SK-N-DZ (cell line): ENCODE data around the gene SLC12A4.
"Not testable (repeated sequence)": the region's sequence is repeated elsewhere in the genome, so short reads cannot be mapped to it uniquely, and the experiment has no call there.

Source experiments
- DNase-seq: peaks from one replicate; pipeline ENCODE4 v3.0.0-alpha.2; 2015; ENCODE audit warnings: low spot score

SLC12A4 gene

DNA sequence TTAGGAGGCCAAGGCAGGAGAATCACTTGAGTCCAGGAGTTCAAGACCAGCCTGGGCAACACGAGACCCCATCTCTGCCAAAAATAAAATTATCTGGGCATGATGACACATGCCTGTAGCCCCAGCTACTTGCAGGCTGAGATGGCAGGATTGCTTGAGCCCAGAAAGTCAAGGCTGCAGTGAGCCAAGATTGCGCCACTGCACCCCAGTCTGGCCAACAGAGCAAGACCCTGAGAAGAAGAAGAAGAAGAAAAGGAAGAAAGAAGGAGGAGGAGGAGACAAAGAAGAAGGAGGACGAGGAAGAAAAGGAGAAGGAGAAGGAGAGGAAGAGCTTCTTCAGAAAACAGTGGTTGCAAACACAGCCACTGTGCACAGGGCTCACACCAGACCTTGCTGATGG lies 20.2 kb upstream of the SLC12A4 start:
- DNase-seq, result no peak

DNA sequence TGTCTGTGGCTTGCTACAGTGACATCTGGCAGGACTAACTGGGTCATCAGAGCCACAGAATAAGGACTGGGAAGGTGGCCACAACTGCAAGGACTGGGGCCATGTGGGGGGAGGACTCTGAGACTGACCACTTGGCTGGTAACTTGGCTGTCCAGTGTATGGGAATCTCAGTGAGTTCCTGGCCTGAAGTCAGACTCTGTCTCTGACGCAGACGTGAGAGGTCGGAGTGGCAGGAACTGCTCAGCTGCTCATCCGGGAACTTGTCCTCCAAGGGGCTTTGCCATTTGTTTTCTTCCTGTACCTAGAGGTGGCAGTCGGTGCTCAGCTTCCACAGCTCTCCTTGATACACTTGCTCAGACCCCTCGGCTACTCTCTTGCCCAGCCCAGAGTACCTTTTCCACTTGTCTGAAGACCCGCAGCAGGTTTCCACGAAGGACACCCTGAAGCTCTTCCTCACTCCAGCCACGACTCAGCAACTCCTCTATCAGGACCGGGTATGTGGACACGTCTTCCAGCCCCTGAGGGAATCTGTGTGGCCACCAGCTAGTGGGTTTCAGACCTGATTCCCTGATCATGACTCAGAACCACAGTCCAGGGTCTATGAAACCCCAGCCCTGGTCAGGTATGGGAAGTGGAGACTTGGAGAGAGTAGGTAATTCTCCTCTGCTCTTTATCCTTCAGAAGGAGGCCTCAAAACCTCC lies 19.2 kb upstream of the SLC12A4 start:
- no peak for DNase-seq

DNA sequence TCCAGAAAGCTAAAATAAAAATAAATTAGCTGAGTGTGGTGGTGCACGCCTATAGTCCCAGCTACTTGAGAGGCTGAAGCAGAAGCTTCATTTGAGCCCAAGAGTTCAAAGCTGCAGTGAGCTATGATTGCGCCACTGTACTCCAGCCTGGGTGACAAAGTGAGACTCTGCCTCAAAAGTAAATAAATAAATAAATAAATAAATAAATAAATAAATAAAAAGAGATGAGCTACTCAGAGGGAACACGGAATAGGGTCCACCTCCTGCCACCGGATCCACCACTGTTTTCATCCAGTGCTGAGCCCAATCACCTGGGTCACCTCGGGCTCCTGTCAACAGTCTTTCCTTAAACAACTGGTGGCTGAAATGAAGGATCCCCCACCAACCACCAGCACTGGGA lies 18.5 kb upstream of the SLC12A4 start:
- DNase-seq, result no peak

DNA sequence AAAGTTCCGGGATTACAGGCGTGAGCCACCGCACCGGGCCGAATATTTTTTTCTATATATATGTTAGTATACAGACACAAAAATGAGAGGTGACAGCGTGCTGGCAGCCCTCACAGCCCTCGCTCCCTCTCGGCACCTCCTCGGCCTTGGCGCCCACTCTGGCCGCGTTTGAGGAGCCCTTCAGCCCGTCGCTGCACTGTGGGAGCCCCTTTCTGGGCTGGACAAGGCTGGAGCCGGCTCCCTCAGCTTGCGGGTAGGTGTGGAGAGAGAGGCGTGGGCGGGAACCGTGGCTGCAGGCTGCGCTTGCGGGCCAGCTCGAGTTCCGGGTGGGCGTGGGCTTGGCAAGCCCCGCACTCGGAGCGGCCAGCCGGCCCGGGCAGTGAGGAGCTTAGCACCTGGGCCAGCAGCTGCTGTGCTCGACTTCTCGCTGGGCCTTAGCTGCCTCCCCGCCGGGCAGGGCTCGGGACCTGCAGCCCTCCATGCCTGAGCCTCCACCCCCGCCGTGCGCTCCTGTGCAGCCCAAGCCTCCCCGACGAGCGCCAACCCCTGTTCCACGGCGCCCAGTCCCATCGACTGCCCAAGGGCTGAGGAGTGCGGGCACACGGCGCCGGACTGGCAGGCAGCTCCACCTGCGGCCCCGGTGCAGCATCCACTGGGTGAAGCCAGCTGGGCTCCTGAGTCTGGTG lies 13.7 kb upstream of the SLC12A4 start:
- DNase-seq, result no peak

DNA sequence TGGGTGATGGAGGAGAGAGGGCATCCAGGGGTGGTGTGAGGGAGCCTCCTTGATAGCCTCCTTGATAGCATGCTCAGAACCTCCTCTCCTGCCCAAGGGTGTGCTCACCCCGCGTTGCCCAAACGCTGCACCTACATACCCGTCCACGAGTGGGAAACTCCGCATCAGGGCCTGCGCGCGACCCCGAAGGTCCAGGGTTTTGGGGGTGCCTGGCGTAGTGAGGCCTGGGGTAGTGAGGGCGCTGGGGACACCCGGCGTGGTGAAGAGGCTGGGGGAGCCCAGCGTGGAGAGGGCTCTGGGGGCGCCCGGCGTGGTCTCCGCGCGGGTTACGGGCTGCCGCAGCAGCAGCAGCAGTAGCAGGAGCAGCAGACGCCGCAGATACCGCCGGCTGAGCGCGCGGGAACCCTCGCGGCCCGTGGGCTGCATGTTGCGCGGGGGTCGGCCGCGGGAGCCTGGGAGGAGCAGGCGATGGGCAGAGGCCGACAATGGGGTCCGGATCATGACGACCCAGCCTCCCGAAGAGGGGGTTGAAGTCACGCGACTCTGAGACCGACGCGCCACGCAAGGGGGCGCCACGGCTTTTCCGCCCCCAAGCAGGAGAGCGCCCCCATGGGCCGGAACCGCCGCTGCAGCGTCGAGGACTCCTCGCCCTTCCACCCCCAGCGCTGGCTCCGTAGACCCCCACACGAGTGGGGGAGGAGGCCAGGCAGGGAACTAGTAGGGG lies 11.7 kb upstream of the SLC12A4 start, which contains the start of gene DPEP3:
DPEP3 (minus strand) TSS at position 545 of the 724 bp plus-strand sequence; CDS start at position 426, 119 bp downstream.
- no peak for DNase-seq

DNA sequence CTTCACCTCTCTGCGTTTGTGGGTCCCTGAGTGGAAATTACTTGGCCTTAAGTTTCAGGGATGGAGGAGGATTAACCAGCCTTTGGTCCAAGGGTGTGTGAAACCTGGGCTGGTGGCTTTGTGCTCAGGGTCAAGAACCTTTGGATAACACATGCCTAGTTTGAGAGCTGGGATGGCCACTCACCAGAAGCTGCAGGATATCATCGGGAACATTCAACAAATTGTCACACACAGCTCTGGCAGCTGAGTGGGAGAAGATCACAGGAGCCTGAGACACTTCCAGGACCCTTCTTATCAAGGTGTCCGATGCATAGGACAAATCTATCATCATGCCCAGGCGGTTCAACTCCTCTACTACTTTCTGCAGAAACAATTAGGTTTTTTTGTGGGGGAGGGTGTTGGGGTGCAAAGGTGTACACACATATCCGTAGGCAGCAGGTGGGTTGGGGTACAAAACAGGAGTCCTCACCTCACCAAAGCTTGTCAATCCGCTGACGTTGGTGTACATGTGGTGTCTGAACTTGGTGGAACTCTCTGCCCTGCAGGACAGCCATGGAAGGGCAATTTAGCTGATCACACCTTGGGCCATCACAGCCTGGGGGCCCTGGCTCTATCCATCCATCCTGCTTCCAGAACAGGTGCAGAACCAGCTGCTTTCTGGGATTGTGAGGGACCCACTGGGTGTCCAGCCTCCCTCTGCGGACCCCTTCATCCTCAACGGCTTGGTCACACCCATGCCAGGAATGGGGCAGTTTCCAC lies 9.2 kb upstream of the SLC12A4 start:
- DNase-seq, result no peak

DNA sequence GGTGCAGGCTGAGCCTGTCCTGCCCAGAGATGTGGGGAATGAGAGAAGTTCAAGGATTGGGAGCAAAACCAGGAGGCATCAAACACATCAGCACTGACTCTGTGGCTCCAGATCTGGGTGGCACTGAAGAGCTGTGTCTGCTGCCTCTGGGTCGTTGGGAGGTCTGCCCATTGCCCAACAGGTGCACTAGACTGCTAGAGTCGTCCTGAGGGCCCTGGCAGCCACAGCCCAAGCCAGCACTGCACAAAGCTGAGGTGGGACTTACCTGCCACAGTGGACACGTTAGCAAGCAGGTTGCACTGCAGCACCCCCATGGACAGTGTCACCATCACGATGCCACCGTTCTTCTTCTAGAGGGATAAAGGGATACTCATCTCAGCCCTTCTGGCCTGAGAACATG lies 8.6 kb upstream of the SLC12A4 start:
- DNase-seq, result no peak

DNA sequence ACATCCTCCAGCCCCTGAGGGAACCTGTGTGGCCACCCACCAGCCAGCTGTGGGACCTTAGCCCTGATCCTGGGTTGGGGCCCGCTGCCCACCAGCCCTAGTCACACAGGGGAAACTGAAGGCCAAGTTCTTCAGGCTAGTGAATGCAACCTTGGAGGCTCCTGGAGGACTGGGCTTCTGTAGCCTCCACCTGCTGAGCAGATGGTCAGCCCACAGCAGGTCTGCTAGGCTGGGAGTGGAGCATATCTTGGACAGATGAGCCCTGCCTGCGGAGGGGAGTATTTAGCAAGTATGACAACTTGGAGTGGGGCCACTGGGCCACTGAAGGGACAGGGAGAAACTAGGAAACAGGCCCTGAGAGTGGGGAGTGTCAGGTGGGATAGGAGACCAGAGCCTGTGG lies 7.8 kb upstream of the SLC12A4 start:
- DNase-seq, result no peak

DNA sequence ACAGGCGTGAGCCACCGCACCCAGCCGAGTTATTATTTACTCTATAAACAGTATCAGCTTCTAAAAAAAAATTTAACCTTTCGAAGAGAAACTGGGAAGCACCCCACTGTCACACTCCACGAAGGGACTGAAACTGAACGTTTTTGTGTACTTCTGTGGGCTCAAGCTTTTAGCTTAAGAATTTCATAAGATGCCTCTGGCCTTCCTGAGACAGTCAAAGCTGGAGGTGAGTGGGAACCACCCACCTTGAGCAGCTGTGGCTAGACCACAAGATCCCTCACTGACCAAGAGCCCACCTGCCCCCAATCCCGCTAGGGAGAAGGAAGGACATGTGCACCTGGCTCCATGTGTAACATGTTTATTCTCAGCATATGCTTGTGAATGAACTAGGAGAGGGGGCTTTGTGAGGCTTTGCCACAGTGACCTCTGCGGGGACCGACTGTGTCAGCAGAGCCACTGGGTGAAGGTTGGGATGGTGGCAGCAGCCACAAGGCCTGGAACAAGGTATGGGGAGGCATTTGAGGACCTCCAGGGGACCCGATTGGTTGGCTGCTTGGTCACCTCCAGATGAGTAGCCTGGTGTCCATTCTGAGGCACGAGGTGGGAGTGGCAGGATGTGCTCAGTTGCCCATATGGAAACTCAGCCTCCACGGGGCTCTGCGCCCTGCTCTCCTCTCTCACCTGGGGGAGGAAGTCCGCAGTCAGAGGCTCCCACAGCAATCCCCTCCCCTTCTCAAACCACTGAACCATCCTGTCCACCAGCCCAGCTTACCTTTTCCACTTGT lies 7.1 kb upstream of the SLC12A4 start:
- DNase-seq, result no peak

DNA sequence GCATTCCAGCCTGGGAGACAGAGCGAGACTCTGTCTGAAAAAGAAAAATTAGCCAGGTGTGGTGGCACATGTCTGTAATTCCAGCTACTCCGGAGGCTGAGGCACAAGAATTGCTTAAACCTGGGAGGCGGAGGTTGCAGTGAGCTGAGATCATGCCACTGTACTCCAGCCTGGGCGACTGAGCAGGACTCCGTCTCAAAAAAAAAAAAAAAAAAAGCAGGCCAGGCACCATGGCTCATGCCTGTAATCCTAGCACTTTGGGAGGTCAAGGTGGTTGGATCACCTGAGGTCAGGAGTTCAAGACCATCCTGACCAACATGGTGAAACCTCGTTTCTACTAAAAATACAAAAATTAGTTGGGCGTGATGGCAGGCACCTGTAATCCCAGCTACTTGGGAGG lies 3.8 kb upstream of the SLC12A4 start:
- not testable (repeated sequence) for DNase-seq

DNA sequence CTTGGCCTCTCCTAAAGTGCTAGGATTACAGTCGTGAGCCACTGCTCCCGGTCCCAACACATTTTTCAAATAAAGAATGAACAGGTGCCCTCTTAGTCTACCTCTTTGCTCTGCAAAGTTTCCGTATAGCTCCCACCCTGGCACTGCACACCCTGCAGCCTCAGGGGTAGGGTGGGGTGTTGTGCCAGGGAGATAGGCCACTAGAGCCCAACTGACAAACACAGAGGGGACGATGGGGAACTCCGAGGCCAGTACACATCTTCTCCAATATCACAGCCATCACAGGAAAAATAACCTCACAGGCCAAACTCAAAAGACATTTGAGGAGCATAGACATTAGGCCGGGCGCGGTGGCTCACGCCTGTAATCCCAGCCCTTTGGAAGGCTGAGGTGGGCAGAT lies 2.7 kb upstream of the SLC12A4 start:
- no peak for DNase-seq

DNA sequence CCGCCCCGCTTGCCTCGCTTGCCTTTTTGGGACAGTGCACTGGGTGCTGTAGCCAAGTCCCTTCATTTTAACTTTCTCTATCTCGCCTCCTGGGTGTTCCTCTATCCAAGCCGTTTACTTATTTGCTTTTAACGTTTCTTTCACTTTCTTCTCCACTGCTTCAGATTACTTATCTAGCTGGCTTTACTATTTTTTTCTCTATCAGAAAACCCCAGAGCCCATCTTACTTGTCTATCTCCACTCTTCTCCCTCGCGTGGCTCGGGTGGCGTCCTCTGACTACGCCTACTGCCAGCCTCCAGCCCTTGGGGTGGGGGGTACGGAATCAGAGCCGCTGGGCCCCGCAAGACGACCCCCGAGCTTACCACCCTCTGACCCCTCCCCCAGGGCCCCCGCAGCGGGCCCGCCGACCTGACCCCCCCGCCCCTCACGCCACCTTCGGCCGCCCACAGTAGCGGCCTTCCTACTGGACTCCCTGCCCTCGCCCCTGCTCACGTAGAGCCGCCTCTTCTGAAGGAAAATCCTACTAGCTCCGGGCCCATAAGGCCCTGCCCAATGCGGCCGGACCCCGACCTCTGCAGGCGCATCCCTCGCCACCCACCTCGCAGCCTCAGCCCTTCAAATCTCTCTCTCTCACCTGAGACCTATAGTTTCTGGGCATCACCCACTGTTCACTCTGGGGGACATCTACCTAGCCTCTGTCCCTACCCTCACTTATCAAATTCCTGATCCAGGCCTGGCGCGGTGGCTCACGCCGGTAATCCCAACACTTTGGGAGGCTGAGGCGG lies 1.0 kb upstream of the SLC12A4 start:
- DNase-seq, result no peak

DNA sequence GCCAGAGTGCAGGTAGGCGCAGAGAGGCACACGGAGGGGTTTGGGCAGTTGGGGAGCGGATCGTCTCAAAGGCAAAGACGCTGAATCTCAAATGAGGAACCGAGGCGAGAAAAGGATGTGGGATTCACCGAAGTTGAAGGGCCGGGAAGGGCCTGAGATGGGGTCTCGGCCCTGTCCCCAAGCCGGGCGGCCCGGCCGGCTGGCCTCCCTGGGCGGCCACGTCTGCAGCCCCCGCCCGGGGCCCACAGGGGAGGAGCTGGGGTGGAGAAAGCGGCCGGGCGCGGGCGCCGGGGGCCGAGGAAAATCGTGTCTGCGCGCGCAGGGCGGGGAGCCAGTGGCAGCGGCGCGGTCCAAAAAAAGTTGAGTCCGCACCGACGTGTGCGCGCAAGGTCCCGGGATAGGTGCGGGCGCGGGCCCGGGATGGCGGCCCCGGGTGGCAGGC lies 458 bp downstream of the SLC12A4 start:
- no peak for DNase-seq

DNA sequence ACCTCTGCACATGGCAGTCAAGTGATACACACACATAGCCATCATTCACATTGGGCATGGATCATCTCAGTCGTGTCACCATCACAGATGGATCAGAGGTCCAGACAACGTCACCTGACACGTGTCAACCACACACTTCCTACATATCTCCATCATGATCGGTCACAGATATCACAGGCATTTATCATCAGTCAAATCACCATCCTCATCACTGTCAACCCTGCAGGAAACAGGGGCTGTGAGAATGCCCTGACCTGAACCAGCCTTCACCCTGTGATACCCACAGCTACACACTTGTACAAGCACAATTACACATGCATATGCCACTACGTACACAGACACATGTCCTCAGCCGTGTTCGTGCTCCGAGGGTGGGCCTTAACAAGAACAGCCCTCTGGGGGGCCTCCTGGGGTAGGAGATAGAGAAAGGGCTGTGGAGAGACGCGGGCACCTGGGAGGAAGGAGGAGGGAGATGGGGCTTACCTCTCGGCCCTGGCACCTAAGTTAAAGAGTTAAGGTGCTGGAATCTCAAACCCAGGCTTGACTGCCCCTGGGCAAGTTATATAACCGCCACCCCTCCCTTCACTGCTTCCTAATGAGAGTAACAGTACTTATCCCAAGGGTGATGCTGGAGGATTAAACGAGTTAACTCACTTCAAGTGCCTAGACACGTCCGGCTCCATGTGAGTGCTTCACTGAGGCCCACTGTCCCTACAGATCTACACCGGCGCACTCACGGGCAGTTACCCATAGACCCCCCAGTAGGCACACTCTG lies 1.1 kb downstream of the SLC12A4 start:
- DNase-seq, result no peak

DNA sequence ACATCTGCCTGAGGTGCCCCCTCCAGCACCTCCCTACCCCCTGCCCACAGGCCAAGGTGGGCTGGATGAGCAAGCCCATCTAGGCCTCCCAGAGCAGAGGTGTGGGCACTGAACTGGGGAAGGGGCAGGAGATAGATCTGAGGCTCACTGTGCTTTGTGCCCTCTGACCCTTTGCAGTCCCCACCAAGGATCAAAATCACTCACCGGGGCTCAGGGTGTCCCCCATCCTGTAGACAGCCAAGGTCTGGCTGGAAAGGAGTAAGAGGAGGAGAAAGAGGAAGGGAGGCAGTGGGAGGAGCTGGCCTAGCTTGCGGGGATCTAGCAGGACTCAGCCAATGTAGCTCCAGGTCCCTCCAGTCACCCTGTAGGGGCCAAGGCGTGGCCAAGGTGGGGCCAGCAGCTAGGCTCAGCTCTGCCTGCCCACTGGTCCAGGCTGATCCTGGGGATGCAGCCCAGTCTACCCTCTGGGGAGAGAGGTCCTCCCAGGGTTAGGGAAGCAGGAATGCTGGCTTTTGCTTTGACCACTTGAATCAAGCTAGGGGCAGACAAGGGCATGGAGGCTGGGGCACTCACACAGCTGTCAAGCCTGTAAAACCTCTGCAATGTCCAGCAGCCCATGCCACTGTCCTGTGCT lies 1.8 kb downstream of the SLC12A4 start:
- no peak for DNase-seq

DNA sequence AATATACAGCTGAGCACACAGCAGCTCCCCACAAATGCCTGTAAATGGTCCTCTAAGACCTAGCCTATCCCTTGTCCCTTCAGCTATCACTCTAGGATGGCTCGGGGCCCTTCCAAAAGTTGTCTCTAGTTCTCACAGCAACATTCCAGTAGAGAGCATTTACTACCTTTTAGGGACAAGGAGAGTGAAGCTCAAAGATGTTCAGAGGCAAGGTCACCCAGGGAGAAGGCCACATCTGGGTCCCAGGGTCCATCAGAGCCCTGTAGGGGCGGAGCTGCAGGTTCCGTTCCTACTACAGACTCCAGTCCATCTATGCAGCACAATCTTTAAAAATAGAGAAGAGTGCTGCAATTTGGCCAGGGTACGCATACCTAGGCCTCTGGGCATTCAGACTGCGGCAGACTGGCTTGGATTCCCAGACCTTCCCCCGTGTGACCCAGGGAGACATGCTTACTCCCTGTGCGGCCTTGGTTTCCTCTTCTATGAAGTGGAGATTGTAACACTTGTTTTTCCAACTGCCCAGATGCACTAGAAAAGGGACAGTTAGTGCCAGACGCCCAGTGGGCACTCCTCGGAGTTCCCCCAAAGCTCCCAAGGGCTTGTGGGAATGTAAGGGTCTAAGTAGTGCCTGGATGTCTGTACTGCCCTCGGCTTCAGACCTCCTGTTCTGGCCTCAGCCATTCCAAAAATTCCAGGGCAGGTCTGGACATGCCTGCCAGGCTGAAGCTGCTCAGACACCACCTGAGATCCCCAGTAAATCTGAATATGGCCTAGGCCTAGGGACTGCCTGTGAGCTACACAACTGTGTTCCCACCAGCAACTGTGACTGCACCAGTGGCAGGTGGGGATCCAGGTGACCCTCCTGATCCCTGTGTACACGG lies 2.5 kb downstream of the SLC12A4 start:
- DNase-seq, result no peak

DNA sequence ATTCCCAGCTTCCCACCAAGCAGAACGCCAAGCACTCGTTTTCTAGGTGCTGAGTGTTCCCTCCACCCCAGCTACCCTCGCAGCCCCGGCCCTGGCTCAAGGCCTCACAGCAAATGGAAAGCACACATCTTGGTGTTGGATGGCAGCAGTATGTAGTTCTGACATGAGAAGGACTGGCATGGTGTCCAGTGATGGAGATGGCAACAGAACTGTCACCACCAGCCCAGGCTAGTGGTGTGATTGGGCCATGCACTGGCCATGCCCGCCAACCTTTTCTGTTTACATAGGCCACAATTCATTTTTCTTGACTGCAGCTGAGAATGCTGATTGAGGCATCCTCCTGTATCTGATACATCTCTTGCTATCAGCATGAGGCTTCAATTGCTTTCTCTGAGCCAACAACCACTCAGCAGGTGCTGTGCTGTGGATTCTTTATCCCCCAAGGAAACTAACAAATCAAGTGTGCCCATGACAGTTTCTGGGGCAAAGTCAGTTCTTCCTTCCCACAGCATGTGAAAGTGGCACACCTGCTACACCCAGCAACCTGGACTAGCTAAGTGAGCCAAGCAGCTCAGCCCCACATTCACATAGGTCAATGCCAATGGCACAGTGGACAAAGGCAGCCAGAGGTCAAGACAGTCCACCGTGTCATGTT lies 3.8 kb downstream of the SLC12A4 start:
- no peak for DNase-seq
